HCT116 (cell line): ENCODE data around the gene RFC4. TPM values are rescaled to one million over a fixed set of nuclear protein-coding genes. Genes with fewer than 3 reads are reported as not detected.
A peak's percentile ranks its signal among the peaks of the same experiment; 100 is the strongest.

Source experiments
- ATAC-seq: fragments of 200-7000 bp; cut with Tn5 transposase; 2 replicates; pipeline ENCODE4 v1.9.1; 2020; ENCODE audit warnings: mild to moderate bottlenecking, moderate library complexity
- BruUV-seq: library from RNA; stranded (reverse); fragments of 400-500 nt; replicated peaks from 2 replicates; lab custom pipeline; 2021; lab: Mats Ljungman, UMichigan
- CTCF ChIA-PET: fragments of 300-600 bp; sonication (Branson Sonifier 250); formaldehyde crosslinking; loops from one replicate; lab custom pipeline; 2021; ENCODE audit warnings: antibody characterized with exemption; lab: Charles Lee
- POLR2A ChIA-PET: fragments of 300-600, 350-600 bp; sonication (Branson Sonifier 250); formaldehyde crosslinking; loops from one replicate; lab custom pipeline; 2021; ENCODE audit warnings: antibody characterized with exemption; lab: Charles Lee
- RAD21 ChIA-PET, 2 experiments: fragments of 300-600 bp; sonication (Branson Sonifier 250); formaldehyde crosslinking; loops; one replicate each; lab custom pipeline; 2023; ENCODE audit warnings: low total read pairs in 2 of 2; ENCODE audit not compliant: uncharacterized antibody in 2 of 2, unreplicated experiment in 2 of 2, low non-redundant PET in 1 of 2; lab: Charles Lee
- DNase-seq: peaks from one replicate; pipeline ENCODE4 v3.0.0-alpha.2; 2010; ENCODE audit warnings: low read depth, low spot score
- H2AFZ ChIP-seq: fragments of 200-600 bp; shearing (Covaris generic), sonication (generic); 2 replicates; pipeline ENCODE4 v1.6.1; 2017; ENCODE audit warnings: low read depth, mixed run types, mixed read lengths, antibody characterized with exemption, low read length; ENCODE audit not compliant: poor library complexity, severe bottlenecking
- H3K27ac ChIP-seq: 2 replicates; pipeline ENCODE4 v1.5.1; 2012; ENCODE audit warnings: low read depth, low read length
- H3K27me3 ChIP-seq: fragments of 200-600 bp; sonication (generic); 2 replicates; pipeline ENCODE4 v1.6.1; 2016; ENCODE audit warnings: mixed run types, low read length, mixed read lengths; ENCODE audit not compliant: insufficient read depth
- H3K36me3 ChIP-seq, 2 experiments: fragments of 200-500 bp in 1 of 2; fragments of 200-600 bp in 1 of 2; sonication (Bioruptor generic) in 1 of 2; sonication (generic) in 1 of 2; 2 replicates each; pipeline versions ENCODE4 v1.5.1 to v1.6.1; 2014 to 2016; ENCODE audit warnings: low read length in 2 of 2, inconsistent platforms in 1 of 2, mixed read lengths in 1 of 2, mixed run types in 1 of 2; ENCODE audit not compliant: insufficient read depth in 2 of 2, control insufficient read depth in 1 of 2
- H3K4me1 ChIP-seq, 2 experiments: fragments of 200-600 bp in 1 of 2; sonication (generic) in 1 of 2; 2 replicates each; pipeline versions ENCODE4 v1.5.1 to v1.6.1; 2012 to 2017; ENCODE audit warnings: low read length in 2 of 2, inconsistent platforms in 1 of 2, mild to moderate bottlenecking in 1 of 2, mixed read lengths in 1 of 2, mixed run types in 1 of 2, moderate library complexity in 1 of 2; ENCODE audit not compliant: insufficient read depth in 2 of 2, control insufficient read depth in 1 of 2
- H3K4me2 ChIP-seq: fragments of 200-600 bp; sonication (generic); 2 replicates; pipeline ENCODE4 v1.6.1; 2017; ENCODE audit warnings: mixed run types, low read length, mixed read lengths
- H3K4me3 ChIP-seq, 2 experiments: fragments of 200-600 bp in 1 of 2; sonication (generic) in 1 of 2; replicated peaks in 1 of 2; 2 replicates each; pipeline ENCODE4 v1.5.1; 2011 to 2016; ENCODE audit warnings: low read length in 2 of 2, control low read depth in 1 of 2, low read depth in 1 of 2, mild to moderate bottlenecking in 1 of 2, mixed read lengths in 1 of 2, mixed run types in 1 of 2
- H3K79me2 ChIP-seq: fragments of 200-600 bp; sonication (generic); 2 replicates; pipeline ENCODE4 v1.6.1; 2017; ENCODE audit warnings: mild to moderate bottlenecking, mixed run types, low read length, moderate library complexity, mixed read lengths; ENCODE audit not compliant: insufficient read depth
- H3K9ac ChIP-seq: fragments of 200-600 bp; sonication (generic); 2 replicates; pipeline ENCODE4 v1.6.1; 2016; ENCODE audit warnings: low read length, mixed read lengths
- H3K9me2 ChIP-seq: fragments of 200-600 bp; sonication (generic), shearing (Covaris generic); 2 replicates; pipeline ENCODE4 v1.6.1; 2017; ENCODE audit warnings: mixed run types, mild to moderate bottlenecking, moderate library complexity; ENCODE audit not compliant: insufficient read depth
- H3K9me3 ChIP-seq, 2 experiments: fragments of 200-500 bp in 1 of 2; fragments of 200-600 bp in 1 of 2; sonication (Bioruptor generic) in 1 of 2; sonication (generic) in 1 of 2; 2 replicates each; pipeline ENCODE4 v1.6.1; 2014 to 2017; ENCODE audit warnings: low read length in 2 of 2, mixed read lengths in 2 of 2, inconsistent platforms in 1 of 2, low read depth in 1 of 2, mild to moderate bottlenecking in 1 of 2, mixed run types in 1 of 2, moderate library complexity in 1 of 2; ENCODE audit not compliant: control insufficient read depth in 1 of 2, insufficient read depth in 1 of 2
- H4K20me1 ChIP-seq: fragments of 200-600 bp; sonication (generic), shearing (Covaris generic); 2 replicates; pipeline ENCODE4 v1.6.1; 2017; ENCODE audit warnings: mixed run types, mild to moderate bottlenecking, moderate library complexity; ENCODE audit not compliant: insufficient read depth
- ATF3 ChIP-seq: IDR thresholded peaks from 2 replicates; pipeline ENCODE4 v1.6.1; 2012
- CBX3 ChIP-seq: IDR thresholded peaks from 2 replicates; pipeline ENCODE4 v1.6.1; 2012; ENCODE audit warnings: low read depth
- CEBPB ChIP-seq: IDR thresholded peaks from 2 replicates; pipeline ENCODE4 v1.6.1; 2012; ENCODE audit warnings: low read depth
- EGR1 ChIP-seq: IDR thresholded peaks from 2 replicates; pipeline ENCODE4 v1.6.1; 2012; ENCODE audit warnings: low read depth
- ELF1 ChIP-seq: IDR thresholded peaks from 2 replicates; pipeline ENCODE4 v1.6.1; 2012; ENCODE audit warnings: low read depth, borderline replicate concordance
- EZH2 ChIP-seq: fragments of 200-600 bp; sonication (generic); IDR thresholded peaks from 2 replicates; pipeline ENCODE4 v1.6.1; 2017; ENCODE audit warnings: antibody characterized with exemption, mixed run types
- EZH2phosphoT487 ChIP-seq: fragments of 200-600 bp; IDR thresholded peaks from 2 replicates; pipeline ENCODE4 v1.6.1; 2018; ENCODE audit warnings: antibody characterized with exemption, borderline replicate concordance
- FOSL1 ChIP-seq: IDR thresholded peaks from 2 replicates; pipeline ENCODE4 v1.6.1; 2012; ENCODE audit warnings: low read depth
- JUND ChIP-seq: IDR thresholded peaks from 2 replicates; pipeline ENCODE4 v1.6.1; 2012
- POLR2AphosphoS5 ChIP-seq: IDR thresholded peaks from 2 replicates; pipeline ENCODE4 v1.6.1; 2011; ENCODE audit warnings: mild to moderate bottlenecking, low read depth, low read length, moderate library complexity
- RAD21 ChIP-seq: IDR thresholded peaks from 2 replicates; pipeline ENCODE4 v1.6.1; 2012; ENCODE audit warnings: low read depth, mild to moderate bottlenecking
- REST ChIP-seq: IDR thresholded peaks from 2 replicates; pipeline ENCODE4 v1.6.1; 2012; ENCODE audit warnings: low read depth
- SIN3A ChIP-seq: IDR thresholded peaks from 2 replicates; pipeline ENCODE4 v1.6.1; 2012; ENCODE audit warnings: low read depth
- SP1 ChIP-seq: IDR thresholded peaks from 2 replicates; pipeline ENCODE4 v1.6.1; 2012; ENCODE audit warnings: low read depth
- YY1 ChIP-seq: IDR thresholded peaks from 2 replicates; pipeline ENCODE4 v1.6.1; 2011; ENCODE audit warnings: low read length, low read depth, moderate library complexity, mild to moderate bottlenecking; ENCODE audit not compliant: insufficient replicate concordance; ENCODE audit errors: extremely low read depth
- ZFX ChIP-seq: fragments of 450-650 bp; IDR thresholded peaks from 2 replicates; pipeline ENCODE4 v1.6.1; 2017
- intact Hi-C: fragments of 100-400 bp; cut with micrococcal nuclease; formaldehyde crosslinking; loops from 2 replicates; pipeline ENCODE4 v1.10.0; 2022
- total RNA-seq: library from RNA; stranded (reverse); gene quantifications from one replicate; pipeline ENCODE4 v1.2.1, GENCODE V29; 2021; ENCODE audit not compliant: unreplicated experiment
- TF ChIP-seq, protein P1 (sequence below): IDR thresholded peaks from 2 replicates; pipeline ENCODE4 v1.6.1; 2012
- TF ChIP-seq, protein P2 (sequence below), 3 experiments: fragments of 200-600 bp in 1 of 3; sonication (generic) in 1 of 3; IDR thresholded peaks in 2 of 3; conservative IDR thresholded peaks in 1 of 3; 2 replicates each; pipeline ENCODE4 v1.5.1; 2012 to 2017; ENCODE audit warnings: low read depth in 2 of 3, low read length in 2 of 3, antibody characterized with exemption in 1 of 3, borderline replicate concordance in 1 of 3, control low read depth in 1 of 3, mild to moderate bottlenecking in 1 of 3, mixed read lengths in 1 of 3, mixed run types in 1 of 3, moderate library complexity in 1 of 3; ENCODE audit not compliant: insufficient read depth in 1 of 3

RFC4 gene
- total RNA-seq, 1 experiment from 2014 or later: 86.2 TPM

DNA sequence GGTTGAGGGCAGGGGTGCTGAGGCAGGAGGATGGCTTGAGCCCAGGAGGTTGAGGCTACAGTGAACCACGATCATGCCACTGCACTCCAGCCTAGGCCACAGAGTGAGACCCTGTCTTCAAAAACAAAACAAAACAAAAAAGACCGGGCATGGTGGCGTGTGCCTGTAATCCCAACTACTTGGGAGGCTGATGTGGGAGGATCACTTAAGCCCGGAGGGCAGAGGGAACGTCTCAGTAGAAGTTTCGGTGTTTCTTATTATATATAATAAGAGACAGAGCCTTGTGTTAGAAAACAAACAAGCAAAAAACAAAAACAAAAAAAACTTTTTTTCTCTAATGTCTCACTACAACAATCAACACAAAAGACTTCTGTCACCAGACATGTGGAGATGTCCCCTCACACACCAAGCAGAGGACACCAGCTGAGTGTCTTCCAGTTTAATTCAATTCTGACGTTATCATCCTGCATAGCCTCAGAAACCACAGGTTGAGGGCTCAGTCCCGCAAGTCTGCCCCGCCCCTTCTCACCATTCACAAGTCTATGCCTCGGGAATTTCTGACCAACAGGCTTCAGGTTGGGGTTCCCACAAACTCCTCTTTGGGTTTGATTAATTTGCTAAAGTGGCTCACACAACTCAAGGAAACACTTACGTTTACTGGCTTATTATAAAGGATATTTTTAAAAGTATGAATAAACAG, 46.9 kb downstream of the RFC4 start:
- Histone ChIP-seq H3K36me3 (no peaks in the 10 kb centered on the region), H3K27ac (no peak overlapping the region), H3K9me2 (no peaks in the 10 kb centered on the region), H3K4me3 (no peak overlapping the region), H3K79me2 (no peaks in the 10 kb centered on the region), H3K9ac (no peak overlapping the region), H3K4me1 (peaks cover 0 to 22% of the 10 kb centered on the region in 2 experiments; a peak in 2 of 4 replicates), H3K9me3 (no peaks in the 10 kb centered on the region), H2AFZ (no peak overlapping the region), H3K27me3 (no peaks in the 10 kb centered on the region)
- intact Hi-C loops: no loop called here
- RAD21 ChIA-PET: no interaction called here
- CTCF ChIA-PET: no interaction called here
- no peak for DNase-seq
- 0 out of 2 replicates have a peak, but pooled peaks have one; percentile 38 for ATAC-seq
- POLR2A ChIA-PET: no interaction called here
- TF ChIP-seq YY1 (no peak), POLR2AphosphoS5 (no peak), ZFX (no peak), EGR1 (no peak), EZH2 (no peak), ELF1 (no peak), SIN3A (no peak), ATF3 (no peak), JUND (no peak), EZH2phosphoT487 (no peak), CBX3 (no peak), FOSL1 (no peak), CEBPB (no peak), RAD21 (no peak), SP1 (no peak), REST (no peak)
- TF ChIP-seq, protein P1, sequence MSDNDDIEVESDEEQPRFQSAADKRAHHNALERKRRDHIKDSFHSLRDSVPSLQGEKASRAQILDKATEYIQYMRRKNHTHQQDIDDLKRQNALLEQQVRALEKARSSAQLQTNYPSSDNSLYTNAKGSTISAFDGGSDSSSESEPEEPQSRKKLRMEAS: no peak
- TF ChIP-seq, protein P2, sequence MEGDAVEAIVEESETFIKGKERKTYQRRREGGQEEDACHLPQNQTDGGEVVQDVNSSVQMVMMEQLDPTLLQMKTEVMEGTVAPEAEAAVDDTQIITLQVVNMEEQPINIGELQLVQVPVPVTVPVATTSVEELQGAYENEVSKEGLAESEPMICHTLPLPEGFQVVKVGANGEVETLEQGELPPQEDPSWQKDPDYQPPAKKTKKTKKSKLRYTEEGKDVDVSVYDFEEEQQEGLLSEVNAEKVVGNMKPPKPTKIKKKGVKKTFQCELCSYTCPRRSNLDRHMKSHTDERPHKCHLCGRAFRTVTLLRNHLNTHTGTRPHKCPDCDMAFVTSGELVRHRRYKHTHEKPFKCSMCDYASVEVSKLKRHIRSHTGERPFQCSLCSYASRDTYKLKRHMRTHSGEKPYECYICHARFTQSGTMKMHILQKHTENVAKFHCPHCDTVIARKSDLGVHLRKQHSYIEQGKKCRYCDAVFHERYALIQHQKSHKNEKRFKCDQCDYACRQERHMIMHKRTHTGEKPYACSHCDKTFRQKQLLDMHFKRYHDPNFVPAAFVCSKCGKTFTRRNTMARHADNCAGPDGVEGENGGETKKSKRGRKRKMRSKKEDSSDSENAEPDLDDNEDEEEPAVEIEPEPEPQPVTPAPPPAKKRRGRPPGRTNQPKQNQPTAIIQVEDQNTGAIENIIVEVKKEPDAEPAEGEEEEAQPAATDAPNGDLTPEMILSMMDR (IDR thresholded peaks at IDR 0.05 in 2 of 3, conservative IDR thresholded peaks at IDR 0.05 in 1 of 3; ENCODE audit: borderline replicate concordance in 1 of 3, insufficient read depth in 1 of 3, low read depth in 2 of 3, low read length in 2 of 3): no peak
- TF ChIP-seq, all 23 proteins: peak for 0
- H3K4me2 ChIP-seq: no peak overlapping the region
- no peaks in the 10 kb centered on the region for H4K20me1 ChIP-seq
- BruUV-seq: no TSS peak
